Retinal pigment epithelial cell (primary cell): ENCODE results near the gene MYO9A.
A peak's percentile ranks its signal among the peaks of the same experiment; 100 is the strongest.

Source experiments
- DNase-seq: peaks from one replicate; pipeline ENCODE4 v3.0.0-alpha.2; 2010; ENCODE audit warnings: low read depth
- H3K4me3 ChIP-seq: 2 replicates; pipeline ENCODE4 v1.5.1; 2011; ENCODE audit warnings: mild to moderate bottlenecking, low read length, control low read depth, moderate library complexity
- TF ChIP-seq, protein P1 (sequence below): conservative IDR thresholded peaks from 2 replicates; pipeline ENCODE4 v1.5.1; 2011; ENCODE audit warnings: low read depth, low read length, control low read depth, inconsistent platforms

Gene MYO9A

DNA sequence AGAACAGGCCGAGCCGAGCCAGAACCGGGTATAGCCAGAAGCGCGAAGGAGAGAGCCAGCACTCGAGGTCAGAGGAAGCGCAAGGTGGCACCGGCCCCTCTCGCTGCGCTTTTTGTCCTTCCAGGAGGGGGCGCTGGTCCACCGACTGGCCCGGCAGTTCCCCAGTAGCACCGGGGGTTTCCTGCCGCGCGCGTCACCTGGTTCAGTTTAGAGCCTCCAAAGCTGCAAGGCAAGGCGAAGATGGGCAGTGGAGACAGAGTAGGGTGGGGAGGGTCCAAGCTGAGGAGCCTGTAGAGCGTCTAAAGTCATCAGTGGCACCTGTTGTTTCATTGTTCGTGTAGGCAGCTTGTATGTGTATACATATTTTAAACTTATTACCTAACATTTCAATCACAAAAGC lies 315.2 kb downstream of the MYO9A start:
- H3K4me3 ChIP-seq = no peak overlapping the region
- TF ChIP-seq, protein P1, sequence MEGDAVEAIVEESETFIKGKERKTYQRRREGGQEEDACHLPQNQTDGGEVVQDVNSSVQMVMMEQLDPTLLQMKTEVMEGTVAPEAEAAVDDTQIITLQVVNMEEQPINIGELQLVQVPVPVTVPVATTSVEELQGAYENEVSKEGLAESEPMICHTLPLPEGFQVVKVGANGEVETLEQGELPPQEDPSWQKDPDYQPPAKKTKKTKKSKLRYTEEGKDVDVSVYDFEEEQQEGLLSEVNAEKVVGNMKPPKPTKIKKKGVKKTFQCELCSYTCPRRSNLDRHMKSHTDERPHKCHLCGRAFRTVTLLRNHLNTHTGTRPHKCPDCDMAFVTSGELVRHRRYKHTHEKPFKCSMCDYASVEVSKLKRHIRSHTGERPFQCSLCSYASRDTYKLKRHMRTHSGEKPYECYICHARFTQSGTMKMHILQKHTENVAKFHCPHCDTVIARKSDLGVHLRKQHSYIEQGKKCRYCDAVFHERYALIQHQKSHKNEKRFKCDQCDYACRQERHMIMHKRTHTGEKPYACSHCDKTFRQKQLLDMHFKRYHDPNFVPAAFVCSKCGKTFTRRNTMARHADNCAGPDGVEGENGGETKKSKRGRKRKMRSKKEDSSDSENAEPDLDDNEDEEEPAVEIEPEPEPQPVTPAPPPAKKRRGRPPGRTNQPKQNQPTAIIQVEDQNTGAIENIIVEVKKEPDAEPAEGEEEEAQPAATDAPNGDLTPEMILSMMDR = peak; percentile 40
- DNase-seq = no peak

DNA sequence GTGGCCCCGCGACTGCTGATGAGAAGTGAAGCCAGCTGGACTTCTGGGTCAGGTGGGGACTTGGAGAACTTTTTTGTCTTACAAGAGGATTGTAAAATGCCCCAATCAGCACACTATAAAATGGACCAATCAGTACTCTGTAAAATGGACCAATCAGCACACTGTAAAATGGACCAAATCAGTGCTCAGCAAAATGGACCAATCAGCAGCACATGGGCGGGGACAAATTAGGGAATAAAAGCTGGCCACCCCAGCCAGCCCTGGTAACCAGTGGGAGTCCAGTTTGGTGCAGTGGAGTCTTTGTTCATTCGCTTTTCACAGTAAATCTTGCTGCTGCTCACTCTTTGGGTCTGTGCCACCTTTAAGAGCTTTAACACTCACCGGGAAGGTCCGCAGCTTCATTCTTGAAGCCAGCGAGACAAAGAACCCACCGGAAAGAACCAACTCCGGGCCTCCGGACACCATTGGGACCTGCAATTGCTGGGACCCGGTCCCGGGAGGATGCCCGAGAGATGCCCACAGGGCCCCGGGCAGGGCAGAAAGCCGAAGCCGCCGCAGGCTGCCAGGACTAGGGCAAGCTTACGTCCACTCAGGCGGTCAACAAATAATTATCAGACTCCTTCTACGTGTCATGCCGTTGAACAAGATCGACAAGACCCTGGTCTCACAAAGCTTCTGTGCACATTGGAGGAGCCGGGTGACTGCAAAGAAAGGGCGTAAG lies 315.9 kb downstream of the MYO9A start:
- DNase-seq = no peak
- TF ChIP-seq, protein P1 = no peak
- no peak overlapping the region for H3K4me3 ChIP-seq

DNA sequence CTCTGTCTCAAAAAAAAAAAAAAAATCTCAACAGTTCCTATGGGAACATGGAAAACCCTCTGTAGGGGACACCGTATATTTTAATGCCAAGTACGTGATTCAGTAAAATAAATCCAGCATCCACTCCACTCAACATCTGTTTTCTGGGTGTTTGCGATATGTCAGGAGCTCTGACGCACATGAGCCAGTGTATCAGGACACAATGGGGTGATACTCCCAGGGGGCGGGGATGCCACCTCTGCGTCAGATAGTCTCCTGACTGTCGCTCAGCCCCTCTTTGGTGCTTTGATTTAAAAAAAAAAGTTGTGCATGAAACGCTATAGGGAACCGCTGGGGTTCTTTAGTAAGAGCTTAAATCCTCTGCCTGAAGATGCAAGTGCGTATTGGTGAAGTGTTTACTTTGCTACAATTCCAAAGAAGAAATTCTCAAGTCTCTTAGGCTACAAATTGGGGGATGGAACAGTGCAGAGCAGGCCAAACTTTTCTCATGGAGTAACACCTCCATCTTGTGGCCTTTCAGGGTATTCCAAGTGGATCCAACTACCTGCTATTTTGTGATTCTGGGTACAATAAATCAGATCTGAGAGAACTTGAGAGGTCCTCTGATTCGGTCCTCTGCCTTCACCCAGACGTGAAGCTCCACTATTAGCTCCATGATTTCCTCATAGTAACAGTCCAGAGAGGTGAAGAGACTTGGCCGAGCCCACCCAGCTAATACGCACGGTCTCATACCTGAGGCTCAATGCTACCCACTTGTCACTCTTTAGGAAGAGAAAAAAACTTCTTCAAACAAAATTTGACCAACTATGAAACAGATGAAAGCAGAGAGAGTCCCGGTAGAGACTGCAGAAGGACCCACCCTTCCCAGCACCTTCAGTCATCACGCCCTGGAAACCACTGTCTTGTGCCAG lies 316.9 kb downstream of the MYO9A start:
- DNase-seq = no peak
- TF ChIP-seq, protein P1 = peak; percentile 83
- H3K4me3 ChIP-seq = no peak overlapping the region

DNA sequence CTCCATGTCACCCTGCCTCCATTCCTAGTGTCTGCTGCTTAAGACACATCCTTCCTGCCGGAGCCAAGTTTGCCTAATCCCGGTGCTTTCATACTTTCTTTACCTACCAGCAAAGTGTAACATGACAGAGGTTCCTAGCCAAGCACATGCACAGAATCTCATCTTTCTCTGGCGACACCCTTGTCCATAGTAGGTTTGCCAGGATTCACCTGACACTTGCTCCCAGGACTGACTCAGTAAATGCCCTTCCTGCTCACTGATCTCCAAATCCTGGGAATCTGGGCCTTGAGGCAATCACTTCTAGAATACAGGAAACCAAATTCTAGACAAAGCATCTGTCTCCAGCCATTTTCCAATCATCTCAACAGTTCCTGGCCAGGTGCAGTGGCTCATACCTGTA lies 317.8 kb downstream of the MYO9A start:
- H3K4me3 ChIP-seq = no peak overlapping the region
- TF ChIP-seq, protein P1 = no peak
- DNase-seq = no peak

DNA sequence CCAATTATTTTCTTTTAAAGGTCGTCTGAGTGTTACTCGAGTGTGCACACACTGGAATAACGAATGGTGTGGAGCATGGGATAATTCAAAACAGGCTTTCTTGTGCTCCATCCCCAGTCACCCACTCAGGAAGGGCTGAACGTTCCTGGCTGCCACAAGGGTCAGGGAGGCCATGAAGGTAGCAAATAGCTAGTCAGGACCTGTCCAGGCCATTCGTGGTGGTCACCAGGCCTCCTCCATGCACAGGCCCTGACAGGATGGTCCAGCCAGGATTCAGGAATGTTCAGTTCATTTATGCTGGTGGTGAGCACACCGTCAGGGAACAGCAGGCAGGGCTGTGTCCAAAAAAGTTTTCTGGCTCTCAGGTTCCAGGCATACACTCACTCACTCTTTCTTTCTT lies 319.3 kb downstream of the MYO9A start:
- DNase-seq = no peak
- no peak overlapping the region for H3K4me3 ChIP-seq
- TF ChIP-seq, protein P1 = no peak

DNA sequence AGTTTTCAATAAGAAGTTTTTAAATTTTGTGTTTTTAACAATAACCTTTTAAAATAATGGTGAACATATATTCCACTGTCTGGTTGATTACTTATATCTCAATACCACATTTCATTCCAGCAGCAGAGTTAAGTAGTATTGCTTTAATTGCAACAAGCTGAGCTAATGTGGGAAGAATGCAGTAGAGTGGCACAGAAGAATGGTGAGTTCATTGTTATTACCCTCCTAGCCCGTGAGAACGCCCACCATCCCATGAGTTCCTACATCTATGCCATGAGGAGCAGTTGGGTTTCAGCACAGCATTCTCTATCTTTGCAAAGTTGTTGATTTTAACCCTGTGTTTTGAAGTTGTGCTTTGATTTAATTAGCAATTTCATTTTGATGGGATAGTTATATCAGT lies 325.4 kb downstream of the MYO9A start:
- DNase-seq = peak; percentile 80
- H3K4me3 ChIP-seq = no peak overlapping the region
- TF ChIP-seq, protein P1 = no peak
